EH (cell line): ENCODE measurements around the gene CDH23.
A peak's percentile ranks its signal among the peaks of the same experiment; 100 is the strongest.

Experiments used
- DNase-seq: peaks from one replicate; pipeline ENCODE4 v3.0.0-alpha.2; 2015; ENCODE audit warnings: low read depth

The CDH23 gene

GRCh38 chr10:71725249-71725648 lies 328.5 kb downstream of the CDH23 start:
- DNase-seq = no peak

GRCh38 chr10:71725998-71726579 lies 329.4 kb downstream of the CDH23 start:
- peak; percentile 49 for DNase-seq

GRCh38 chr10:71726580-71727104 lies 329.9 kb downstream of the CDH23 start:
- no peak for DNase-seq

- no peak for DNase-seq
These were observed 330.5 kb downstream of the CDH23 start for GRCh38 chr10:71727105-71727737.

- peak; percentile 40 for DNase-seq
These were observed 331.3 kb downstream of the CDH23 start for GRCh38 chr10:71727738-71728737.

GRCh38 chr10:71729161-71729636 lies 332.5 kb downstream of the CDH23 start:
- DNase-seq = peak; percentile 64

- DNase-seq = no peak
These were observed 335.1 kb downstream of the CDH23 start for GRCh38 chr10:71731791-71732190.

GRCh38 chr10:71734797-71735196 lies 338.1 kb downstream of the CDH23 start:
- no peak for DNase-seq

- DNase-seq = no peak
These were observed 339.2 kb downstream of the CDH23 start for GRCh38 chr10:71735709-71736569.

GRCh38 chr10:71736570-71736952 lies 339.8 kb downstream of the CDH23 start:
- DNase-seq = no peak

- DNase-seq = no peak
These were observed 340.5 kb downstream of the CDH23 start for GRCh38 chr10:71737001-71737833.

- DNase-seq = peak; percentile 70
These were observed 341.1 kb downstream of the CDH23 start for GRCh38 chr10:71737834-71738197.

GRCh38 chr10:71739358-71739900 lies 342.7 kb downstream of the CDH23 start:
- no peak for DNase-seq

- DNase-seq = peak; percentile 83
These were observed 343.4 kb downstream of the CDH23 start for GRCh38 chr10:71740069-71740653.

GRCh38 chr10:71741029-71741428 lies 344.3 kb downstream of the CDH23 start:
- DNase-seq = no peak

- DNase-seq = no peak
These were observed 345.0 kb downstream of the CDH23 start for GRCh38 chr10:71741671-71742070.

GRCh38 chr10:71742301-71743088 lies 345.8 kb downstream of the CDH23 start:
- no peak for DNase-seq

- DNase-seq = no peak
These were observed 346.5 kb downstream of the CDH23 start for GRCh38 chr10:71743089-71743838.
